Retinal pigment epithelial cell (primary cell): Measurements from ENCODE around the gene SDHAF3.
"Not testable (repeated sequence)": the region's sequence is repeated elsewhere in the genome, so short reads cannot be mapped to it uniquely, and the experiment has no call there.

Experiments used
- DNase-seq: peaks from one replicate; pipeline ENCODE4 v3.0.0-alpha.2; 2010; ENCODE audit warnings: low read depth
- H3K4me3 ChIP-seq: 2 replicates; pipeline ENCODE4 v1.5.1; 2011; ENCODE audit warnings: mild to moderate bottlenecking, low read length, control low read depth, moderate library complexity
- CTCF ChIP-seq: conservative IDR thresholded peaks from 2 replicates; pipeline ENCODE4 v1.5.1; 2011; ENCODE audit warnings: low read depth, low read length, control low read depth, inconsistent platforms

The SDHAF3 gene

DNA sequence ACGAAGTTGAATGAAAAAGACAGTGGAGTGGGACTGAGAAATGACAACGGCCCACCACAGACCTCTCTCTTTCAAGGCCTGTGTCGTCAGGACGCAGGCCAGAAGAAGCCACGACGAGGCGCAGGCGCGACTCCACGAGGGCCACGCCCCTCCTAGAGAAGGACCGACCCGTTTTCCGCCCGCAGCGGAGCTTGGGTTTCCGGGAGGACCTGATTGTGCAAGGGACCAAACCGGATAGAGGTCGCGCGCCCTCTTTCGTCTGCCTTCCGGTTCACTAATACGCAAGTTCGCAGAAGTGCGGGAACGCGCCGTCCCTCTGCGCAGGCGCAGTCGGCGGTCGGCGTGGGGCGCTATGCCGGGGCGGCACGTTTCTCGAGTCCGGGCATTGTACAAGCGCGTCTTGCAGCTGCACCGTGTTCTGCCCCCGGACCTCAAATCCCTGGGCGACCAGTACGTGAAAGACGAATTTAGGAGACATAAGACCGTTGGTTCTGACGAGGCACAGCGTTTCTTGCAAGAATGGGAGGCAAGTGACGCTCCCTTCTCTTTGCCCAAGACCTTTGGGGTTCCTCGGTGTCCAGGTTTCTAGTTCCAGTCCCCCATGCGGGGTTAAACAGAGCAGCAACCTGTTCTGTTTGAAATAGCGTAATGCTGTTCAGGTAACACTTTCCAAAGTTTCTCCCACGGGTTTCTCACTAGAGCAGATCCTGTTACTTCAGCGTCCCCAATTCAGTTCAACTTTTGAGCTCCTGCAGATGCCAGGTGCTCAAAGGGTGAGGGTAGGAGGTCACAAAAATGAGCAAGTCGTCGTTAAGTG is at the start of gene SDHAF3:
TSS of gene SDHAF3 (plus strand) at position 327 of the 817 bp plus-strand sequence. CDS start at position 353, 26 bp downstream.
- peak; percentile 17 for TF ChIP-seq CTCF
- H3K4me3 ChIP-seq, result peak within 1 kb of the TSS; percentile 83
- peak; percentile 92 for DNase-seq

DNA sequence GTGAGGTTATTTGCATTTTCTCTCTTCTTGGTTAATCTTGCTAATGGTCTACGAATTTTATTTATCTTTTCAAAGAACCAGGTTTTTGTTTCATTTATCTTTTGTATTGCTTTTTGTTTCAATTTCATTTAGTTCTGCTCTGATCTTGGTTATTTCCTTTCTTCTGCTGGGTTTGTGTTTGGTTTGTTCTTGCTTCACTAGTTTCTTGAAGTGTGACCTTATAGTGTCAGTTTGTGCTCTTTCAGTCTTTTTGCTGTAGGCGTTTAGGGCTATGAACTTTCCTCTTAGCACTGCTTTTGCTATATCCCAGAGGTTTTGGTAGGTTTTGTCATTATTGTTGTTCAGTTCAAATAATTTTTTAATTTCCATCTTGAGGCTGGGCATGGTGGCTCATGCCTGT is 45.5 kb upstream of the SDHAF3 start:
- DNase-seq, result not testable (repeated sequence)

DNA sequence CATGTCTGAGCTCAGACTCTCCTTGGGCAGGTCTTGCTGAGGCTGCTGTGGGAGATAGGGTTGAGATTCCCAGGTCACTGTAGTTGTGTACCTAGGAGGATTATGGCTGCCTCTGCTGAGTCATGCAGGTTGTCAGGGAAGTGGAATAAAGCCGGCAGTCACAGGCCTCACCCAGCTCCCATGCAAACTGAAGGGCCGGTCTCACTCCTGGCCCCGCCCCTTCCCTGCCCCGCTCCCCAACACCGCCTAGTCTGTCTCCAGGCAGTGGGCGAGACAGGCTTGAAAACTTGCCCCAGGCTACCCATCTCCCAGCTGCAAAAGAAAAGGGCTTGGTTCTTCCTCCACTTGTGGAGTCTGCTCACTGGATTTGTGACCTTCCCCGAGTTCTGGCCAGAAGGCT is 41.6 kb upstream of the SDHAF3 start:
- no peak for DNase-seq
- no peak for TF ChIP-seq CTCF
- no peak overlapping the region for H3K4me3 ChIP-seq

More for the DNA sequence above, 45.5 kb upstream of the SDHAF3 start:
- H3K4me3 ChIP-seq, result not testable (repeated sequence)

GRCh38 chr7:97078023-97078969 is 39.2 kb upstream of the SDHAF3 start:
- no peak for DNase-seq
- no peak overlapping the region for H3K4me3 ChIP-seq
- TF ChIP-seq CTCF, result no peak

GRCh38 chr7:97079300-97079699 is 38.2 kb upstream of the SDHAF3 start:
- DNase-seq, result no peak
- no peak for TF ChIP-seq CTCF
- no peak overlapping the region for H3K4me3 ChIP-seq

- no peak for TF ChIP-seq CTCF
- DNase-seq, result no peak
- no peak overlapping the region for H3K4me3 ChIP-seq
Observed at GRCh38 chr7:97081521-97082300, 35.8 kb upstream of the SDHAF3 start.

- no peak for DNase-seq
- TF ChIP-seq CTCF, result no peak
- H3K4me3 ChIP-seq, result no peak overlapping the region
Observed at GRCh38 chr7:97088364-97088763, 29.1 kb upstream of the SDHAF3 start.
